GM21825 (cell line): ENCODE measurements around the gene CCDC191.
A peak's percentile ranks its signal among the peaks of the same experiment; 100 is the strongest.

Source experiments
- ATAC-seq: cut with Tn5 transposase; IDR thresholded peaks from one replicate; pipeline ENCODE4 v1.9.1; 2021; ENCODE audit warnings: mild to moderate bottlenecking, moderate library complexity; ENCODE audit not compliant: unreplicated experiment

Gene CCDC191, protein sequence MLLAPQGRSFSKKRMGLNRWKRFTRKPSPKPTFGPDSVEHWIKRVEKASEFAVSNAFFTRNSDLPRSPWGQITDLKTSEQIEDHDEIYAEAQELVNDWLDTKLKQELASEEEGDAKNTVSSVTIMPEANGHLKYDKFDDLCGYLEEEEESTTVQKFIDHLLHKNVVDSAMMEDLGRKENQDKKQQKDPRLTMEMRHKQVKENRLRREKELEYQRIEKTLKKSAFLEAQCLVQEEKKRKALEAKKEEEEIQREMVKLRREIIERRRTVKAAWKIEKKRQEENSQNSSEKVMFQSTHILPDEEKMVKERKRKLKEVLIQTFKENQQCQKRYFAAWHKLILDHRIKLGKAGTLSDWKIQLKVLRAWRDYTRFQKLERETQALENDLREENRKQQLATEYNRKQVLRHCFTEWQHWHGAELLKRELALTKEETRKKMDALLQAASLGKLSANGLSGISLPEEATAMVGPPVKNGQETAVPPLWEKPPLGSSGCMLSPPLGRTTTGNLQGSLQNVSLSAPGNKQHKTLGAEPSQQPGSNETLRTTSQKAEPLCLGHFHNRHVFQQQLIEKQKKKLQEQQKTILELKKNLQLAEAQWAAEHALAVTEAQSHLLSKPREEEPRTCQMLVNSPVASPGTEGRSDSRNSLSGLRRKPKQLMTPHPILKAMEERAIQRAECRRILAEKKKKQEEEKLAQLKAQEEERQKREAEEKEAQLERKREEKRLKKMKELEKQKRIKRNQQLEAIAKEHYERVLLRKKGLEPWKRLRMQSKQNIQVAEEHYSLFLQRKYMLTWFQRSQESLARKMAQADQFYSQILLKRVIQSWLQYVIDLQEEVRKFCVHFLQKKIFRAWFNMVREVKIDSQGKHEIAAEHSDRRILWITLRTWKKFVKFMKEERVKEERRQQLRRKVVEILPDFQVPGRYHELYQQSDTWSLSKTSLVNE

DNA sequence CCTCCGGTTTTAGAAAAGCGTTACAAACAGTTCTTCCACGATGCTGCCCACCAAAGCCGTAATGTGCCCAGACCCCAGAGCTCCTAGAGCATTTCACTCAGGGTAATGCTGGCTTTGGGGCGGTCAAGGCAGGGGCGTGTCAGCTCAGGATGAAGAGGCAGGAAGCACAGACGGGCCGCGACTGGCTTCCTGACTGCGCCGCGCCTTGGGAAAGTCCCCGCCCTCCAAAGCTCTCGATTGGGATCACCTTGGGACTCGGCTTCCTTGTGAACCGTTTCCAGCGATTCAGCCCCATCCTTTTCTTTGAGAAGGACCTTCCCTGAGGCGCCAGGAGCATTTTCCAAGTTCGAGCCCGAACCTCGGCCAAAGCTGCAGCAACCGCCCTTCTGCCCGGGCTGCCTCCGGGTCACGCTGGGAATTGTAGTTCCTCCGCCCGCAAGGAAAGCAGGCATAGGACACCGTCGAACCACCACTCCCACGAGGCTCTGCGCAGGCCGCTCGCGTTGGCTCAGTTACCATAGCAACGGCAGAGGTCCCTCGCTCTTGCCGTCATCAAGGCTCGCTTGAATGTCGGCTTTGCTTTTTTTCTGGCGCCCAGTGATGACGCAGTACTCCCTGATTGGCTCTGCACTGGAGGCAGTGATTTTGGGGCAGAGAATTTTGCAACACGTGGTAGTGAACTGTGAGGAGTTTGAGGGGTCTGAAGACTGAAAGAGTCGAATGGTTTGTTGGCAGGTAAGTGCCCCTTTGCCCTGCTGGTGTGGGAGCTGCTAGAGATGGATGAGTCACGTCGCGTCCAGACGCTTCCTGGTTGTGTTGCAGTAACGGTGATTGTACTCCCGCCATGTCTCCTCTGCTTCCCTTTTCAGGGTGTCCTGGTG lies at the start of gene CCDC191, which contains the start of gene QTRT2:
CCDC191 (minus strand) TSS at position 397 of the 881 bp plus-strand sequence; CDS start at position 337, 60 bp downstream.
QTRT2 (plus strand) TSS at position 608 of the 881 bp plus-strand sequence. CDS start 8,521 bp downstream, outside the sequence.
- ATAC-seq: peak; percentile 98

DNA sequence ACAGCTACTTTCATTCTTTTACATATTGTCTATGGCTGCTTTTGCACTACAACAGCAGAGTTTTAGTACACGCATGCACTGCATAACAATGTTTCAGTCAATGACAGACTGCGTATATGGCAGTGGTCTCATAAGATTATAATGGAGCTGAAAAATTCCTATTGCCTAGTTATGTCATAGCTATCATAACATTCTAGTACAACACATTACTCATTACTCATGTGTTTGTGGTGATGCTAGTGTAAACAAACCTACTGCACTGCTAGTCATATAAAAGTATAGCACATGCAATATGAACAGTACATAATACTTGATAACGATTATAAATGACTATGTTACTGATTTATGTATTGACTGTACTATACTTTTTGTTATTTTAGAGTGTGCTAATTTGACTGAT lies 48.1 kb upstream of the CCDC191 start:
- no peak for ATAC-seq

DNA sequence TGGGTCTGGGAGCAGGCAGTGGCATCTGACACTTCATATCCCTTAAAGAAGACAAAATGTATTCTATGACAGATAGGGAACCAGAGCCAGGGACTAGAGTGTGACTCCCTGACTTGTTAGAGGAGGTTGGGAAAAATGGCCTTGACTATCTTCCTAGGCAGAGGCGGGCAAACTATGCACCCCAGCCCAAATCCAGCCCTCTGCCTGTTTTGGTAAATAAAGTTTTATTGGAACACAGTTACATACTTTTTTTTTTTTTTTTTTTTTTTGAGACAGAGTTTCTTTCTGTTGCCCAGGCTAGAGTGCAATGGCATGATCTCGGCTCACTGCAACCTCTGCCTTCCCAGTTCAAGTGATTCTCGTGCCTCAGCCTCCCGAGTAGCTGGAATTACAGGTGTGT lies 47.5 kb upstream of the CCDC191 start:
- no peak for ATAC-seq

DNA sequence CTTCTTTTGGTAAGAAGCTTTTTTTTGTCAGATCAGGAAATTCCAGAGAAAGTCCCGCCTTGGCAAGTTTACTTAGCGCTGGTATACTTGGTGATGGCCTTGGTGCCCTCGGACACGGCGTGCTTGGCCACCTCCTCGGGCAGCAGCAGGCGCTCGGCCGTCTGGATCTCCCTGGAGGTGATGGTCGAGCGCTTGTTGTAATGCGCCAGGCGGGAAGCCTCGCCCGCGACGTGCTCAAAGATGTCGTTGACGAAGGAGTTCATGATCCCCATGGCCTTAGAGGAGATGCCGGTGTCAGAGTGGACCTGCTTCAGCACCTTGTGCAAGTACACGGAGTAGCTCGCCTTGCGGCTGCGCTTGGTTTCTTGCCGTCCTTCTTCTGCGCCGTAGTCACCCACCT lies 46.9 kb upstream of the CCDC191 start:
- ATAC-seq: no peak

DNA sequence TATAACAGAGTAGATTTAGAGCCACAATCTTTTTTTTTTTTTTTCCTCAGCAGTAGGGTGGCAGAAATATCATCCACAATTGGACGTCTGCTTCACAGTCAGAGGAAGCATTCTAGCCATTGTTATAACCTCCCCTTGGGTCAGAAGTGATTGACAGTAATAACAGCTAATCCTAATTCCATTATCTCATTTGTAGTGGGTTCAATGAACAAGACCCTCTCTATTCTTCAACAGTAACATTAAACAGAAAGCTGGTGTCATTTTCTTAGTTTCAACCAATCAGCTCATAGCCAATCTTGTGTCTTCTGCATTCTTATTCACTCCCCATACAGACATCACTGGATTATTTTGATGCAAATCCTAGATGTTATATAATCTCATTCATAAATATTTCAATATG lies 44.8 kb upstream of the CCDC191 start:
- no peak for ATAC-seq

DNA sequence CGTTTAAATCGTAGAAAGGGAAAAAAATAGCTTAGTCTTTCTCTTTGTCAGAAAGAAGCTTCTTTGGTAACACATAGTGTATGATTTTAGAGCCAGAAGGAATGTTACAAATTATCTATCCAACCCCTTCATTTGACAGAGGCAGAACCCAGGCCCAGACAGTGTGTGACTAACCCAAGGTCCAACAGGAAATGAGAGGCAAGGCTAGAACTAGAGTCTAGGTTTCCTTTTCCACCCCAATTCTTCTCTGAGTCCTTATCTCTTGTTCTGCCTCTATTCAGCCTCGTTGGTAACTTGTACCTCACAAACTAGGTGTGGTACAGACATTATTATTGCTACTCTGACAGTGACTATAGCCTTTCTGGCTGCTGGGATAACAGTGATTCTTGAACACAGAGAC lies 39.5 kb upstream of the CCDC191 start:
- ATAC-seq: no peak

DNA sequence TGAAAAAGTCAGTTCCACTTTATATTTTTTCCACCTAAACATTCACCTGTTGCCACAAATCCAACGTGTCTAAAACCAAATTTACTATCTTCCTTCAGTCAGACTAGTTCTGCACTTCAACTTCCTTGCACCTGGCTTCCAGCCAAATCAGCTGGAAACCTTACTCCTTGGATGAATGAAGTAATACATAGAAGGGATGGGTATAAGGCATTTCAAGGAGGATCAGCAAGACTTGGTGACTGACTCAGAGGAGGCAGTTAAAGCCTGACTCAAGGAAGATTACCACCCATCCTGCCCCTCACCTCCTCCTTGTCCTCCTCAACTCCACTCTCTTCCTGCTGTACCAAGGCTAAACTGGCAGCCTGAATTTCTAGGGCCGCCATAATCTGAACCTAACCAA lies 37.3 kb upstream of the CCDC191 start:
- ATAC-seq: no peak

DNA sequence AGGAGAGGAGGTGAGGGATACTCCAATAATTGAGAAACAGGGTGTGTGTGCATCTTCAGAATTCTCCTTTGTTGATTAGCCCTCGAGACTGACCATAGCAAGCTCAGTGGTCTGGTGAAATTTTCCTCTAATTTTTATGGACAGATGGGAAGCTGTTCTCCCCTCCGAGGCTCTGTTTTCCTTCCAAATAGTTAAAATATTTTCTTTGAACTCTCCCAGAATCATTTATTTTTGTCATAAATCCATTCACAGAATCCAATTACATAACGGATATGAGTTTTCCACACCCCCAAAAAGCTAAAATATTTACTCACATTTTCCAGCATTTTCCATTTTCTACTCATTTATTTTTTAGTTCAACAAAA lies 36.7 kb upstream of the CCDC191 start:
- ATAC-seq: no peak

DNA sequence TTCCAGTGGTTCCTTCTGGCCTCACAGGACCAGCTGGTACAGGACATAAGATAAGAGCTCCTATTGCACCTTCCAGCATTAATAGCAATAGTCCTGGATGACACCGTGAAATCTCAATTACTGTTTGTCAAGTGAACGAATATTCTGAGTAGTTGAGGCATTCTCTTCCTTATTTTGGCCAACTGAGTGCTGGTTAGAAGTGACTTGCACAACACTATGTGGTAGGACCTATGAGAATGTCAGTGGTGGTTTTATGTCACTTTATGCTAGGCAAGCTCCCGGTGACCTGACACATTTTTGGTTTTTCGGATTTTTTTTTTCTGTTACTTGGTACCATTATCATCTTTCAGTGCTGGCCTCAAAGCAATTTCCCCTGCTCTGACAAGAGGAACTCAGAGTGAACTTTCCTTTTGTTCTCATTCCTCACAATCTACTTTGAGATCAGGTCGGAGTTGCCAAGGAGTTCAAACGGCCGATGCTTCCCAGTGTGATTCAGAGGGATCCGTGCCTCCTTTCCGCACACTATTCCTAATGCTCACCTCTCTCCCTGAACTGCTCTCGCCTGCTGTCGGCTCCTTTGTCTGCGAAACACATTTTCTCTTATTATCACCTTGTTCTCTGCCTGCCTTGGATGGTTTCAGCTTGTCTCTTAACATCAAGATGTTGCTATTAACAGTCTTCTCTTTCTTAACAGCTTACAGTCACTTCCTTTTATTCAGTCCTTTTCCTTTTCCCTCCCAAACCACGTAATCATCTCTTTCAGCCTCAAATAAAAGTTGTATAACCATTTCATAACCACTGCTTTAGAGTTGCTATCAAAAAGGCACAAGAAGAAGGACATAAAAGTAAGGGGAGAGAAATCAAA lies 36.1 kb upstream of the CCDC191 start:
- ATAC-seq: no peak

DNA sequence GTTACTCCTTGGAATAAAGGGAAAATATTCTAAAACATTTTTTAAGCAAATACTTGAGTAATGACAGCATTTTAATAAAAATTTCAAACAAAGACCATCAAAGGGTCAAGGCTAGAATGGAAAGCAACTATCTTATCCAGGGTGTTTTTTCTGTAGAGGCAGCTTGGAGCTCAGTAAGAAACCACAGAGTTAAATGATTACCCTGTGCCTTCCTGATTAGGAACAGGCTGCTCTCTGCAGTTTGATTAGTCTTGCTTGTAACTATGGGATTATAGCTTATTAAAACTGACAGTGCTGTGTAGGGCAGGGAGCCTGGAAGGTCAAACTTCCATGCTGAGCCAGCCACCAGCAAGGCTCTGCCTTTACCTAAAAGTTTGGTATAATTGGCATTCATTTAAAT lies 33.3 kb upstream of the CCDC191 start:
- peak; percentile 54 for ATAC-seq

DNA sequence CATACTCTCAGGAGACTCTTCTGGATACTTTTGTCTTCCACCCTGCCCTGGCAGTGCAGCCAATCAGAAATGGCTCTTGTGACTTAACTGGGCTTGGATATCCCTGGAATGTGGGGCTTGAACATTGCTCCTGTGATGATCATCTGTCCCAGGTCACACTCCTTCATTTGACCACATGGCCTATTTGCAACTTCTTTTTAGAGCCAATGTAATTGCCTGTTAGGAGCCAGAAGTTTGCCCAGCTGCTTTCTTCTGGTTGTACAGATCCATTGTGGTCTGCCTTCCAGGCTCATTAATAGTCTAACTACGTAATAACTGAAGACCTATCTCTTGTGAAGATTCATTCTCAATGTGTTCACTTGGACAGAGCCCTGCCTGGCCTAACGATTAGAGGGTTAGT lies 30.0 kb upstream of the CCDC191 start:
- ATAC-seq: no peak

DNA sequence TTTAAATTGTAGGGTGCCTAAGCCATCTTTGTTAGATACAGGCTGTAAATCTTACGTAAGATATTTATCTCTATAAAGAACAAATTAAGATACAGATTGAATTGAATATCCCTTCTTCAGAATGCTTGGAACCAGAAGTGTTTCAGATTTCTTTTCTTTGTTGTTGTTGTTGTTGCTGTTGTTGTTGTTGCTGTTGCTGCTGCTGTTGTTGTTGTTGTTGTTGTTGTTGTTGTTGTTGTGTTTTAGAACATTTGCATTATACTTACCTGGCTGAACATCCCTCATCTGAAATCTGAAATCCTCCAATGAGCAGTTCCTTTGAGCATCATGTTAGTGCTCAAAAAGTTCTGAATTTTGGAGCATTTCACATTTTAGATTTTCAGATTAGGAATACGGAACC lies 26.8 kb upstream of the CCDC191 start:
- no peak for ATAC-seq

DNA sequence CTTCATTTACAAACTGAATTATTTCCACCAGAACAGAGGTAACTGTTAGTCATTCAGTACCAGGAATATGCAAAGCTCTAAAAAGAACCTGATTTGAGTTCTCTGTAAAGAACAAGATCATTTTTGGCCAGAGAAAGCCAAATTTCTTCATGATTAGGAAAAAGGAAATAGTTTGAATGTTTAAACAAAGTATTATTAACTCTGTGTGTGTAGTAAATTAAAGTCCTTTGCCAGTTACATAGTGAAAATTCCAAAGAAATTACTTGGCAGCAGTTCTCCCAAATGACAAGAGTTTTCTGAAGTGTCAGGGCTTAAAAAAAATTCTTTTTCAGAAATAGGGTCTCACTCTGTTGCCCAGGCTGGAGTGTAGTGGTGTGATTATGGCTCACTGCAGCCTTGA lies 24.7 kb upstream of the CCDC191 start:
- no peak for ATAC-seq

DNA sequence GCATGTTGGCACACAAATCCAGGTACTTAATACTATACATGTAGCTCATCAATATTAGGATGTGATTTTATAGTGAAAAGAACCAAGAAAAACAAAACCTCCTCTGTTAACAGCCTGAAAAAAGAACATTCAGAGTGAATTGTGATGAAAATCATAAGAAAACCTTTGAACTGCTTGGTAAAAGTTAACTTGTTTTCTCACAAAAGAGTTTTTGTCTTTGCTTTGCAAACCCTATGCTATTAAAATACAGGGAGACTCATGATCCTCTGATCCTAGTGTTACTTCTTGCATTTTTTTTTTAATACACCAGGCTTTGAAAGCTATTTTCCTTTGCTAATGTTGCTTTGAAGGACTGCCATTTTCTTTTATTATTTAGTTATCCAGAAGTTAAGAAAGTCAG lies 23.9 kb upstream of the CCDC191 start:
- no peak for ATAC-seq

DNA sequence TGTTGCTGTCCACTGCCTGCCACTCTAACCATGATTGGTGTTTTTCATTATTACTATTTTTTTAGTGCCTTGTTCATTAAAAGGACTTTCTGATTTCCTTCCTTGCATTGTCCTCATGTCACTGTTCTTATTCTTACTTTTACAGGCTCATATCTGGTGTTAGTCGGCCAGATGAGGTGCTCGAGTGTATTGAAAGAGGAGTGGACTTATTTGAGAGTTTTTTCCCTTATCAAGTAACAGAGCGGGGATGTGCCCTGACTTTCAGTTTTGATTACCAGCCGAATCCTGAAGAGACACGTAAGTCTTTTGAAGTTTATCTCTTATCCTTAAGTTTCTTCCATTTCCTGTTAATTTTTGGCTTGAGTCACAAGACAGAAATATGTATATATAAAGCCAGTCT lies 23.4 kb upstream of the CCDC191 start:
- no peak for ATAC-seq

DNA sequence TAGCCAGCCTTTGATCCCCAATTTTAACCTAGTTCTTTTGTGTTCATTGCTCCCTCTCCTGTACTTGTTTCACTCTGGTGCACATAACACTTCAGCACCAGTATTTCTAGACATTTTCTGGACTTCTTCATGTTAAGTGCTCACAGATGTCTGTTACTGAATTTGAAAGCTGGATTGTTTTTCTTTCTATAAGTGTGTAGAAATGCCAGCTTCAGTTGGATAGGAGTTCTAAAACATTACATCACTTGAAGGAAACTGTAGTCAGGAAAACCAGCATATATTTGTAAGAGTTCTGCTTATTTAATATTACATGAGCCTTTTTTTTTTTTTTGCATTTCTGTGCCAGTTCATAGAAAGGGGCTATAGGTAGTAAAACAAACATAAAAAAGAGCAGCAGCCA lies 21.8 kb upstream of the CCDC191 start:
- ATAC-seq: no peak

DNA sequence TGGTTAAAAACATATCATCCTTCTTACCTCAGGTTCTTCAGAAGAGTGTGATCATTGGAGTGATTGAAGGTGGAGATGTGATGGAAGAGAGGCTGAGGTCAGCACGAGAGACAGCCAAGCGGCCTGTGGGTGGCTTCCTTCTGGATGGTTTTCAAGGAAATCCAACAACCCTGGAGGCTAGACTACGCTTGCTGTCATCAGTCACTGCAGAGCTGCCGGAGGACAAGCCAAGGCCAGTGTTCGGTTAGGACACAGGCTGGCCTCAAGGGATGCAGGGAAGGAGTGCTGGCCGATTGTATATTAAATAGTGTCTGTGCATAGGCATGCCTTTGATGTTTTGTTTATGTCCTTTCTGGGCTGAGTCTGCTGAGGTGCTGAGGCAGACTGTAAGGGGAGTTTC lies 20.4 kb upstream of the CCDC191 start:
- ATAC-seq: no peak

DNA sequence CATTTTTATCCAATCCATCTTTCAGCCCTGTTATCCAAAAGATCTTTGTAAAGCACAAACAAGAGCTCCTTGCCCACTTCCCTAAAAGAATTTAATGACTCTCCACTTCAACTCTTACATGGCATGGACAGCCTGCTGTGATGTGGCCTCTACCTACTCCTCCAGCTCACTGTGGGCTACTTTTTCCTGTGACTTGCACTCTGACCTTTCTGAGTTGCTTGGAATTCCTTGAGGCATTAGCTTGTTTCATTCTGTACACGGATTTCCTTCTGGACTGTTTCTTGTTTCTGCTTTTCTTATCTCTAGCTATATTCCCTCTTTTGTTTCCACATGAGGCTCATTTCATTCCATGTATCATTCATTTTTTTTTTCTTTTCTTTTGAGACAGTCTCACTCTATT lies 15.5 kb upstream of the CCDC191 start:
- no peak for ATAC-seq

DNA sequence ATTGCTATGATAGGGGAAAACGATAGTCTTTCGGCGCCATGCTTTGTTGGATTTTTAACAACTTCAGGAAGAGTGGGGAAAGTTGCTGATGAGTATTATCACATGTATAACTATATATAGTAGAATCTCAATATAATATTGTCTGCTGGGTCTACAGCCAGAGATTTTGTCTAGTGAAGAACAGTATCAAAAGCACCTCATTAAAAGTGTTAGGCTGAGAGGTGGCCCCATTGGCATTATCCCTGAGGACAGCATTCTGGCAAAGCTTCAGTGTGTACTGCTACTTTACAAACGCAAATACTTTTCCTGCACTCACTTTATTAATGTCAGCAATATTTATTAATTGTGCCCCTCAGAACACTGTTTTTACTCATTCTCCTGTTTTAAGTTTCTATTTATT lies 12.0 kb upstream of the CCDC191 start:
- ATAC-seq: no peak

DNA sequence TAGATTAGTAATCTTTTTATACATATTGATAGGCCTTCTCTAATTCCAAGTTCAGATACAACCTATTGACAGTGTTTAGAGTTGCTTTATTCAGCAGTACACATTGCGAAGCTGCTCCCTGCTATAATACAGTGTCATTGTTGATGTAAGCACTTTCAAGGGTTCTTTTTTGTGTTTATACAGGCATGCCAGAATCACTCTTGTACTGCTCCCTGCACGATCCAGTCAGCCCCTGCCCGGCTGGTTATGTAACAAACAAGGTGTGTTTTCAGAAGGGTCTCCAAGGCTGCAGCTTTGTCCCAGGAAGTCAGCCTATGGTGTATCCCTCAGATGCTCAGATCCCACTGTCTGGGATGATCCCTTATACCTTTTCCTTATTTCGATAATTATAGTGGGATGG lies 11.5 kb upstream of the CCDC191 start:
- ATAC-seq: no peak
